HG03457 (cell line): ENCODE data around the gene UGT1A7.

Source experiments
- ATAC-seq: cut with Tn5 transposase; IDR thresholded peaks from one replicate; pipeline ENCODE4 v1.9.1; 2021; ENCODE audit warnings: moderate number of reproducible peaks; ENCODE audit not compliant: unreplicated experiment

UGT1A7 gene

GRCh38 chr2:233816771-233817170 lies 135.1 kb downstream of the UGT1A7 start:
- no peak for ATAC-seq

DNA sequence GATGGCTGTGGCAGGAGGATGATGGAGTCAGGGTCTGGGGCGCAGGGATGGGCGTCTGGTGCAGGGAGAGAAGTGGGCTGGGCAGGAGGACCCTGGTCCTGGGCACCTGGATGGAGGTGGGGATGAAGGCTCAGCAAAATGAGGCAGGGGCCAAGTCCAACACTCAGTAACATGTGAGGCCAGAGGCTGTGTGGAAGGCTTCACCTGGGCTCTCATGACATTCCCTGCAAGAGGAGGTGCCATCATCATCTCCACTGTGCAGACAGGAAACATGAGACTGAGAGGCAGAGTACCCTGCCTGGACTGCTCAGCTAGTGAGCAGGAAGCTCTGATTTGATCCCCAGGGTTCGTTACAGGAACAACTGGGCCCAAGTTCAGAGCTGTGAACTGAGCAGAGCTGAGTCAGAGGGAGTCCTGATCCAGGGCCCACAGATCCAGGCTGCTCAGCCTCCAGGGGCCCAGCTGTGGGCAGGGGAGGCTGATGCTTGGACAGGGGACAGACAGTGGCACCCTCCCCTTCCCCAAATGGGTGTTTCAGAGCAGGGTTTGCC lies 135.7 kb downstream of the UGT1A7 start:
- no peak for ATAC-seq

DNA sequence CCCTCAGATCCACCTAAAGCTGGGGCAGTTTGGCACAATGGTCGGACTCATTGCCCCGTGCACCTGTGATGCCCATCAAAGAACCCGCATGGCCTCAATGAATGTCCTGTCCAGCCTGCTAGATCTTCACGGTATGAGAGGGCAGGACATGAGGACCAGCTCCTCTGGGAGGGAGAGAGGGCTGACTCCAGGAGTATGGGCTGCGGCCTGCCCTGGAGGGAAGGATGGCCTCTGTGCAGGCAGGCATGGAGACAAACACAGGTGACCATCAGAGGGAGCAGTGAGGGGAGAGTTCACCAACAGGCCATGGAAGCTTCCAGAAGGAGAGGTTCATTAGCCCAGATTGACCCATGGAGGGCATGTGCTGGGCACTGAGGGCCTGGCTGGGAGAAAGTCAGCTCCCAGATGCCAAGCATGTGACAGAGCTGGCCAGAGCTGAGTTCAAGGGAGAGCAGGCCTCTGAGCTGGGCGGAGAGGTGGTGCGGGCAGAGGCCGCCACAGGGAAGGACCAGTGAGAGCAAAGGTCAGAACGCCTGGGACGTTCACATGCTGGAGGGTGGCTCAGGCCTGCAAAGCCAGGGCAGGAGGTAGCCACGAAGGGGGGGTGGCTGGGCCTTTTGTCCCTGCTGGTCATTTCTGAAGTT lies 136.4 kb downstream of the UGT1A7 start:
- no peak for ATAC-seq

- ATAC-seq = no peak
Measured at GRCh38 chr2:233818639-233819621, 137.2 kb downstream of the UGT1A7 start.

DNA sequence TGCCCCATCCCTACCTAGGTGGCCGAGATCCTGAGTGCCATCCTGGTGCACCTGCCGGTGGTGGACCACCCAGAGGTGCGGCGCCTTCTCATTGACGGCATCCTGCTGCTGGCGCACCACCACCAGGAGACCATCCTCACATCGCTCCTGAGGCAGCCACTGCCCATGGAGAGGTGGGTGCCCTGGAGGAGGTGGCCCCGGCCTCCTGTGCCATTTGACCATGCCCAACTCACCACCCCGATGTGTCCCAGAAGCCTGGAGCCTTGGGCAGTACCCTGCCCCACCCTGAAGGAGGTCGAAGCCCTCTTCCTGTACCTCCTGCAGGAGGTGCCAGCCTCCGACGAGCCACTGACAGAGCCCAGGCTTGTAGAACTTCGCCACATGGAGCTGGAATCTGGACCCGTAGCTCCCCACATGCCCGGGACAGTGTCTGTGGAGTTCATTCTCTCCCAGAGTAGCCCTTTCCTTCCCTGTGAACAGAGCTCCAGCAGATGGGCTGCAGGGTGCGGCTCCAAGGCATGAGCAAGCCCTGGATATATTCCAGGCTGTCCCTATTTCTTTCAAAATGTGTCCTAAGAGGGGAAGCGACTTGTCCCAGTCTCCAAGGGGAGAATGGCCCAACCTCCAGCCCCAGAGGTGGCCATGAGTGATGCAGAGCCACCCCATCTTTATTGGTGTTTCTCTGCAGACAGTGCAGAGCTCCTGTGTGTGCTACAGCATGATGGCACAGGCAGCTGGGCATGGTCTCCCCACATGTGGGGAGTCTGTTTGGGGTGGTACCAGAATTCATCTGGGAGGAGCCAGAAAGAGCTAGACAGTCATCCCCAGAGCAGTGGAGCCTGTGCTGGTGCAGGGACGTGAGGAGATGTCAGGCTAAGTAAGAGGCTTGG lies 138.4 kb downstream of the UGT1A7 start:
- ATAC-seq = no peak

- no peak for ATAC-seq
Measured at GRCh38 chr2:233820774-233821105, 139.0 kb downstream of the UGT1A7 start.

DNA sequence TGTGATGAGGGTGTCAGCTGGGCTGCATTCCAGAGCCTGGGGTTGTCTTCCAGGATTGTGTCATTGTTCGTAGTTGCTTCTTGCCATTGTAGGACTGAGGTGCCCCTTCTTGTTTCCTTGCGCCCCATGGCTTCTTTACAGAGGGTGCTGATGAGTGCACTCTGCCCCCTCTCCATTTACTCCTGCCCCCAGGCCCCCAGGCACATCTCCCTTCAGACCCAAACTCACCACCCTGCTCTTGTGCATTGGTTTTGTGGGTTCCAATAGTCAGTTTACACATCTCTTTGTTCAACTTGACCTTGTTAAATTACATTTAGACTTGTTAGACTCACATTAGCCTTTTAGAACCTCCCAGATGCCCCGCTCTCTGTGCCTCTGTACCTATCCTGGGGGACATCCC lies 139.5 kb downstream of the UGT1A7 start:
- ATAC-seq = no peak

DNA sequence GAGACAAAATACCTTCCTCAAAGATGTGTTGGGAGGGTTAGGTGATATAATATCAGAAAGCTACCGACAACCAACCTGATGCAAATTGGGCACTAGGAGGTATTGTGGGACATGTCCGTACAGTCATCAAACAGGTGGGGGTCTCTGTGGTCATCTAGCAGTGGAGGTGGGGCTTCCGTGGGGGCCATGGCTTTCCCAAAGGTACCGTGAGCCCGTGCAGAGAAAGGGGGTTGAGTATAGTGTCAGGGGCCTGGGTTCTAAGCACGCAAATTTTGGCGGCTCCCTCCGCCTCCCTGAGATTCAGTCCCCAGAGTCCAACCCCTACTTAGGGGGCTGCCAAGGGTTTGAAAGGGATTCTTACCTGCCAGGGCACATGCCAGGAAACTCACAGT lies 140.0 kb downstream of the UGT1A7 start:
- ATAC-seq = no peak

- no peak for ATAC-seq
Measured at GRCh38 chr2:233822101-233822771, 140.5 kb downstream of the UGT1A7 start.
